SU-DHL-6 (cell line): Measurements from ENCODE around the gene AP1G2.
"Not testable (repeated sequence)": the region's sequence is repeated elsewhere in the genome, so short reads cannot be mapped to it uniquely, and the experiment has no call there.

Experiments
- H2AFZ ChIP-seq: fragments of 200-600 bp; sonication (generic); 2 replicates; pipeline ENCODE4 v1.6.1; 2014; ENCODE audit warnings: low read depth, mild to moderate bottlenecking, moderate library complexity, mixed read lengths, antibody characterized with exemption, low read length; ENCODE audit not compliant: severe bottlenecking
- H3F3A ChIP-seq: fragments of 200-600 bp; shearing (Covaris generic); 2 replicates; pipeline ENCODE4 v1.6.0; 2016; ENCODE audit warnings: antibody characterized with exemption, mild to moderate bottlenecking; ENCODE audit not compliant: insufficient read depth
- H3K27ac ChIP-seq: fragments of 200-600 bp; sonication (generic); 2 replicates; pipeline ENCODE4 v1.5.1; 2016; ENCODE audit warnings: low read depth, mild to moderate bottlenecking, low read length, moderate library complexity, mixed read lengths
- H3K27me3 ChIP-seq: fragments of 200-600 bp; sonication (generic), shearing (Covaris generic); 2 replicates; pipeline ENCODE4 v1.6.0; 2014; ENCODE audit warnings: mild to moderate bottlenecking, low read length
- H3K36me3 ChIP-seq: fragments of 200-600 bp; sonication (generic); 2 replicates; pipeline ENCODE4 v1.6.1; 2014; ENCODE audit warnings: mild to moderate bottlenecking, low read length, mixed read lengths
- H3K4me2 ChIP-seq: fragments of 300-600, 200-600 bp; shearing (Covaris generic), sonication (generic); 2 replicates; pipeline ENCODE4 v1.6.0; 2014; ENCODE audit warnings: low read length, low read depth, mild to moderate bottlenecking; ENCODE audit not compliant: poor library complexity, severe bottlenecking
- H3K4me3 ChIP-seq: fragments of 200-600 bp; sonication (generic); 2 replicates; pipeline ENCODE4 v1.5.1; 2014; ENCODE audit warnings: antibody characterized with exemption, low read length, mild to moderate bottlenecking, mixed read lengths; ENCODE audit not compliant: insufficient read depth, poor library complexity, severe bottlenecking
- H3K79me2 ChIP-seq: fragments of 200-600 bp; sonication (generic); 2 replicates; pipeline ENCODE4 v1.6.1; 2014; ENCODE audit warnings: mild to moderate bottlenecking, low read length, moderate library complexity; ENCODE audit not compliant: insufficient read depth
- H3K9ac ChIP-seq: fragments of 200-600 bp; sonication (generic); 2 replicates; pipeline ENCODE4 v1.7.0; 2014; ENCODE audit warnings: mild to moderate bottlenecking, low read length
- H3K9me2 ChIP-seq: fragments of 200-600 bp; sonication (generic); replicated peaks from 2 replicates; pipeline ENCODE4 v1.6.1; 2014; ENCODE audit warnings: low read length; ENCODE audit not compliant: insufficient read depth
- H3K9me3 ChIP-seq: fragments of 200-600 bp; sonication (generic); 2 replicates; pipeline ENCODE4 v1.6.1; 2014; ENCODE audit warnings: low read length, mixed read lengths; ENCODE audit not compliant: insufficient read depth
- H4K20me1 ChIP-seq: fragments of 200-600 bp; sonication (generic); 2 replicates; pipeline ENCODE4 v1.6.1; 2014; ENCODE audit warnings: low read depth, mild to moderate bottlenecking, antibody characterized with exemption, low read length, moderate library complexity, mixed read lengths
- EZH2phosphoT487 ChIP-seq: fragments of 200-600 bp; sonication (generic), shearing (Covaris generic); conservative IDR thresholded peaks from 2 replicates; pipeline ENCODE4 v1.6.1; 2018; ENCODE audit warnings: mild to moderate bottlenecking, antibody characterized with exemption, low read length, moderate library complexity, mixed read lengths
- TF ChIP-seq, protein P1 (sequence below): fragments of 200-600 bp; sonication (generic); IDR thresholded peaks from one replicate; pipeline ENCODE4 v1.5.1; 2017; ENCODE audit warnings: antibody characterized with exemption, mild to moderate bottlenecking, low read length, moderate library complexity; ENCODE audit not compliant: insufficient read depth, poor library complexity, severe bottlenecking

Gene AP1G2

DNA sequence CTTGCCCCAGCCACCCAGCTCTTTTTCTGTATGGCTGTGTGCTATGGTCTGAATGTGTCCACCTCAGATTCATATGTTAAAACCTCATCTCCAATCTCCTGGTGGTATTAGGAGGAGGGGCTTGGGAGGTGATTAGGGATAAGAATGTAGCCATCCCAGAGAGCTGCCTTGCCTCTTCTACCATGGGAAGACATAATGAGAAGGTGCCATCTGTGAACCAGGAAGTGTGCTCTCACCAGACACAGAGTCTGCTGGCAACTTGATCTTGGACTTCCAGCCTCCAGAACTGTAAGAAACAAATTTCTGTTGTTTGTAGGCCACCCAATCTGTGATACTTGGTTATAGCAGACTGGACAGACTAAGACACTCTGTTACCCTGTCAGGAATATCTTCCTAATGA, 33.8 kb upstream of the AP1G2 start:
- H4K20me1 ChIP-seq, result no peaks in the 10 kb centered on the region
- H3K79me2 ChIP-seq, result no peaks in the 10 kb centered on the region
- no peaks in the 10 kb centered on the region for H3F3A ChIP-seq
- H3K9me2 ChIP-seq, result no peaks in the 10 kb centered on the region
- H3K4me2 ChIP-seq, result no peak overlapping the region
- H3K36me3 ChIP-seq, result no peaks in the 10 kb centered on the region
- no peak overlapping the region for H3K4me3 ChIP-seq
- H3K9ac ChIP-seq, result no peak overlapping the region
- H2AFZ ChIP-seq, result no peak overlapping the region
- no peak overlapping the region for H3K27ac ChIP-seq
- no peaks in the 10 kb centered on the region for H3K27me3 ChIP-seq
- H3K9me3 ChIP-seq, result no peaks in the 10 kb centered on the region
- TF ChIP-seq EZH2phosphoT487, result no peak
- TF ChIP-seq, protein P1, sequence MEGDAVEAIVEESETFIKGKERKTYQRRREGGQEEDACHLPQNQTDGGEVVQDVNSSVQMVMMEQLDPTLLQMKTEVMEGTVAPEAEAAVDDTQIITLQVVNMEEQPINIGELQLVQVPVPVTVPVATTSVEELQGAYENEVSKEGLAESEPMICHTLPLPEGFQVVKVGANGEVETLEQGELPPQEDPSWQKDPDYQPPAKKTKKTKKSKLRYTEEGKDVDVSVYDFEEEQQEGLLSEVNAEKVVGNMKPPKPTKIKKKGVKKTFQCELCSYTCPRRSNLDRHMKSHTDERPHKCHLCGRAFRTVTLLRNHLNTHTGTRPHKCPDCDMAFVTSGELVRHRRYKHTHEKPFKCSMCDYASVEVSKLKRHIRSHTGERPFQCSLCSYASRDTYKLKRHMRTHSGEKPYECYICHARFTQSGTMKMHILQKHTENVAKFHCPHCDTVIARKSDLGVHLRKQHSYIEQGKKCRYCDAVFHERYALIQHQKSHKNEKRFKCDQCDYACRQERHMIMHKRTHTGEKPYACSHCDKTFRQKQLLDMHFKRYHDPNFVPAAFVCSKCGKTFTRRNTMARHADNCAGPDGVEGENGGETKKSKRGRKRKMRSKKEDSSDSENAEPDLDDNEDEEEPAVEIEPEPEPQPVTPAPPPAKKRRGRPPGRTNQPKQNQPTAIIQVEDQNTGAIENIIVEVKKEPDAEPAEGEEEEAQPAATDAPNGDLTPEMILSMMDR, result no peak

DNA sequence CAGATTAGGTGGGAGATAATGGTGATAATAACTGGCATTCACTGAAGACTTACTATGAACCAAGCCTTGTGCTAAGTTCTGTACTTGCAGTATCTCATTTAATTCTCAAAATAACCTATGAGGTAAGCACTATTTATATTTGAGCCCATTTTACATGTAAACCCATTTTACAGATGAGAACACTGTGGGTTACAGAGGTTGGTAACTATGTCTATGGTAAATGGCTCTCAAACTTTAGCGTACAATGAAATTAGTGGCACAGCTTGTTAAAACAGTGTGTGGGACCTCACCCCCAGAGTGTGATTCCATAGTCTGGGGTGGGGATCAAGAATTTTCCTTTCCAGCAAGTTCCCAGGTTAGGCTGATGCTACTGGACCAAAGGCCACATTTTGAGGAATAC, 33.2 kb upstream of the AP1G2 start:
- TF ChIP-seq, protein P1, result no peak
- no peak for TF ChIP-seq EZH2phosphoT487
- no peaks in the 10 kb centered on the region for H3F3A ChIP-seq
- no peaks in the 10 kb centered on the region for H3K79me2 ChIP-seq
- H3K4me3 ChIP-seq, result no peak overlapping the region
- no peak overlapping the region for H3K4me2 ChIP-seq
- H3K9me2 ChIP-seq, result no peaks in the 10 kb centered on the region
- H4K20me1 ChIP-seq, result no peaks in the 10 kb centered on the region
- H3K27me3 ChIP-seq, result no peaks in the 10 kb centered on the region
- H2AFZ ChIP-seq, result no peak overlapping the region
- no peak overlapping the region for H3K27ac ChIP-seq
- H3K9me3 ChIP-seq, result no peaks in the 10 kb centered on the region
- H3K36me3 ChIP-seq, result no peaks in the 10 kb centered on the region
- H3K9ac ChIP-seq, result no peak overlapping the region

DNA sequence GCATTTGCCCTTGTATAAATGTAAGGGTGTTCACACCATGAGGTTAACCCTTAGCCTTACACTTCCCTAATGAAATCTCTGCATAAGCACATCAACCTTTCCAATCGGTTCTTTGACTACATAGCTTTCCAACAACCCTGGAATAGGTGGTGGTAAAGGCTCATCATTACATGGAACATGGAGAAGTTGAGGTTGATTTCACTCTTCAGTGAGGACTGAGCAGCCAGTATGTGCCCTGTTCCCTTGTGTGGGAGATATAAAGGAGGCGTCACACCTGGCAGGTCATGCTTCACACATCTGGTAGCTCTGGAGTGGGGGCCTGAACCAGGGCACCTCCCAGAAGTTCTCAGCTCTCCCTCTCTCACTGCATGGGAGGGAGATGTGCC, 32.7 kb upstream of the AP1G2 start:
- Histone ChIP-seq H3K4me3 (no peak overlapping the region), H3K36me3 (no peaks in the 10 kb centered on the region), H3K79me2 (no peaks in the 10 kb centered on the region), H3K9ac (no peak overlapping the region), H3K4me2 (no peak overlapping the region), H3K27me3 (no peaks in the 10 kb centered on the region), H3K9me2 (no peaks in the 10 kb centered on the region), H3K9me3 (no peaks in the 10 kb centered on the region), H3F3A (no peaks in the 10 kb centered on the region), H4K20me1 (no peaks in the 10 kb centered on the region), H3K27ac (no peak overlapping the region), H2AFZ (no peak overlapping the region)
- TF ChIP-seq, protein P1, result no peak
- no peak for TF ChIP-seq EZH2phosphoT487

DNA sequence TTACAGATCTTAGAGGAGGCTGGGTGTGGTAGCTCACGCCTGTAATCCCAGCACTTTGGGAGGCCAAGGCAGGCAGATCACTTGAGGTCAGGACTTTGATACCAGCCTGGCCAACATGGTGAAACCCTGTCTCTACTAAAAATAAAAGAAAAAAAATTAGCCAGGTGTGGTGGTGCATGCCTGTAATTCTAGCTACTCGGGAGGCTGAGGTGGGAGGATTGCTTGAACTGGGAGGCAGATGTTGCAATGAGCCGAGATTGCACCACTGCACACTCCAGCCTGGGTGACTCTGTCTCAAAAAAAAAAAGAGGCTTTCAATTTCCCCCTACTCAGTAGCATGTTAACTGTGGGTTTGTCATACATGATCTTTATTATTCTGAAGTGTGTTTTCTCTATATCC, 26.6 kb upstream of the AP1G2 start:
- not testable (repeated sequence) for H2AFZ ChIP-seq, H3K36me3 ChIP-seq, H3K9me2 ChIP-seq, H3K27me3 ChIP-seq, H3K4me2 ChIP-seq, H3K27ac ChIP-seq, H3K4me3 ChIP-seq, H3K9ac ChIP-seq, H3K9me3 ChIP-seq, H4K20me1 ChIP-seq, H3F3A ChIP-seq, H3K79me2 ChIP-seq
